Kidney capillary endothelial cell (primary cell): Measurements from ENCODE around the gene CPNE4.

Source experiments
- DNase-seq: peaks from one replicate; pipeline ENCODE4 v3.0.0-alpha.2; 2018; ENCODE audit warnings: low spot score

CPNE4 gene

DNA sequence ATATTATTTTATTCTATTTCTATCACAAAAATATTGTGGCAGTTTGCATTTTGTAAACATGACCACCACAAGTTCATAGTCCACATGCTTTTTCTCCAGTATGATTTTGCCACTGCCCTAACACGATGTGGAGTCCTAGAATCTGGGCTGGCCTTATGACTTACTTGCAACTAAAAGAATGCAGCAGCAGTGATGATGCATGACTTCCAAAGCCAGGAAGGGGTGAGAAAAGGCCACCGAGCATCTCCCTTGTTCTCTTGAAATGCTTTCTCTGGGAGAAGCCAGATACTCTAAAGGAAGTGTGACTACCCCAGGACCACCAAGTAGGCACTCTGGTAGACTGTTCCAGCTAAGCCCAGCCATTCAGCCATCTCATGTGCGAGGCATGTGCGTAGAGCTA lies 340.4 kb downstream of the CPNE4 start:
- no peak for DNase-seq

DNA sequence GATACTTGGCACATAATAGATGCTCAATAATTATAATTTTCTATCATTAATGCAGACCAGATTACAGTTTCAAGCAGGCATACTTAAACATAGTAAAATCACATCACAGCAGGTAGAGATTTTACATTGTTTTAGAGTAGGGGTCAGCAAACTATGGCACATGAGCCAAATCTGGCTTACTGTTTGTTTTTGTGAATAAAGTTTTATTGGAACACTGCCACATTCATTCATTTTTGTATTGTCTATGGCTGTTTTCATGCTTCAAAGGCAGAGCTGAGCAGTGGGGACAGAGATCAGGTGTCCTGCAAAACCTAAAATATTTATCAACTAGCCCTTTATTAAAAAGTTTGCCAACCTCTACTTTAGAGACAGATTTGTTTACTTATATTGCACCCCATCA lies 342.5 kb downstream of the CPNE4 start:
- DNase-seq: no peak

DNA sequence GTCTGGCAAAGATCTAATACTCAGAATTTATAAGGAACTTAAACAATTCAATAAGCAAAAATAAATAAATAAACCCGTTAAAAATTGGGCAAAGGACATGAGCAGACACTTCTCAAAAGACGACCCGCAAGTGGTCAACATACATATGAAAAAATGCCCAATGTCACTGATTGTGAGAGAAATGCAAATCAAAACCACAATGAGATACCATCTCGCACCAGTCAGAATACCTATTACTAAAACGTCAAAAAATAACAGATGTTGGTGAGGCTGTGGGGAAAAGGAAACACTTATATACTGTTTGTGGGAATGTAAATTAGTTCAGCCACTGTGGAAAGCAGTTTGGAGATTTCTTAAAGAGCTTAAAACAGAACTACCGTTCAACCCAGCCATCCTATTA lies 344.0 kb downstream of the CPNE4 start:
- DNase-seq: no peak

GRCh38 chr3:131688370-131688769 lies 346.4 kb downstream of the CPNE4 start:
- no peak for DNase-seq

GRCh38 chr3:131669600-131669999 lies 365.2 kb downstream of the CPNE4 start:
- DNase-seq: no peak

GRCh38 chr3:131658771-131659170 lies 376.0 kb downstream of the CPNE4 start:
- no peak for DNase-seq

GRCh38 chr3:131658115-131658514 lies 376.7 kb downstream of the CPNE4 start:
- DNase-seq: no peak

DNA sequence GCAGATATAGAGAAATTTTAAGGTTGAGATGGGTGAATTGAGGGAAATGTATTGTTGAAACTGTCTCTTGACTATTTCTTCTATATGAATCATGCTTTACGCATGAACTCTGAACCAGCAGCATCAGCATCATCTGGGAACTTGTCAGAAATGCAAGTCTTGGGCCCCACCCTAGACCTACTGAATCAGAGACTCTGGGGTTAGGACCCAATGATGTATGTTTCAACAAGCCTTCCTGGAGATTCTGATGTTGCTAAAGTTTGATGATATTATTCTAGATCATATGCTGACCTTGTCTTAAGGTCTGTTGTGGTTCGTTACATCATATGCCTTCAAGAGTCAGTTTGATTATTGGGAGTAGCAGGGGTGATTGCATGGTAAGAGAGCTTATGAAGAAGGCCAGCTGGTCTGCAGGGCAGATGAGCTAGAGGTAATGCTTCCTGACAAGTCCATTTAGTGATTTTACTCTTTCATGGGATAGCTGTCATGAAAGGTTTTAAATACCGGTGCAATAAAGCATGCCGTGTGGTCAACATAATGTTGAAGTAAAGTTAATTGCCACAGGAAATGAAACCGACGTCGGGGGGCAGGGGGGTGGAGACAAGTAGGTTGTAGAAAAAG lies 379.6 kb downstream of the CPNE4 start:
- no peak for DNase-seq

GRCh38 chr3:131645638-131646037 lies 389.2 kb downstream of the CPNE4 start:
- no peak for DNase-seq

DNA sequence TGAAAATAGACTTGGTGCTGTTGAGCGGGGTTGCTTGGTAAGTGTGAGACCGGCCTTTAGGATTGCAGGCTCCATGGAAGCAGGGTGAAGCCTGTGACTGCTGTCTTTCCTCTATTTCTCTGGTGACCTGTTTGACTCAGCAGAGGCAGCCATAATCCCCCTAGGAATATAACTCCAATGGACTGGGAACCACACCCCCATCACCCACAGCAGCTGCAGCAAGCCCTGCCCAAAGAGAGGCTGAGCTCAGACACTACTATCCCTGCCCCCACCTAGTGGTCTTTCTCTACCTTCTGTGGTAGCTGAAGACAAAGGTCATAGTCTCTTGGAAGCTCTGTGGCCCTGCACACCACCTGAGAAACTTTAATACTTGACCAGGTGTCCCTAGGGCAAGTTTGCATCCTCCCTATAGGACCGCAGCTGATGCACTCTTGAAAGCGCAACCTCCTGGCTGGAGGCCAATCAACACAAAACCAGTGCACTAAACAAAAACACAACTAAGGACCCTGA lies 398.5 kb downstream of the CPNE4 start:
- no peak for DNase-seq

GRCh38 chr3:131630807-131631206 lies 404.0 kb downstream of the CPNE4 start:
- no peak for DNase-seq

DNA sequence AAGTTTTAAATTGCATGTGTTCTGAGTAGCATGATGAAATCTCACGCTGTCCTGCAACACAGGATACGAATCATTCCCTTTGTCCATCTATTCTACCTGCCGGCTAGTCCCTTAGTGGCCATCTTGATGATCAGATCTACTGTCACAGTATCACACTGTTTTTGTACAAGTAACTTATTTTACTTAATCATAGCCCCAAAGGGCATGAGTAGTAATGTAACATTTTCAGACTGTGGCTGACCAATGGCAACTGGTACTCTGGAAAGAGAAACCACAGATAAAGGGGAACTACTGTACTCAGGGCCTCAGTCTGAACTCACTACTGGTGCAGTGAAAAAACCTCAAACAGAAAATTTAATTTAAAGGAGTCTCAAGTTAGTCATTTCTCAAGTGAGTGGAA lies 404.7 kb downstream of the CPNE4 start:
- DNase-seq: no peak

DNA sequence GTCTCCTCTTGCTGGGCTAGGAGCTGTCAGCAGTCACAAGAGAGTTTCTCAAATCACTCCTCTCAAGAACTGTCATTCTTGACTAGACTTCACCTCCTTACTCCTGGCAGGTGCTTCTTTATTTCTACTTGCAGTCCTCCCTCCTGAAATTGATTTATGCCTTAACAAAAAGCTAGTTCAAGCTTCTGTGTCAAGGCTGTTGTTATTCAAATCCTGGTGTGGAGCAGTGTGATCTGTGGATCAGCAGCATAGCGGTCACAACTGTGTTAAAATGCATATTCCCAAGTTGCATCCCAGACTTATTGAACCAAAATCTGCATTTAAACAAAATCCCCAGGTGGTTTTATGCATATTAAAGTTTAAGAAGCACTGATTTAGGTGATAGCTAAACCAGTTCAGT lies 411.4 kb downstream of the CPNE4 start:
- DNase-seq: no peak

- DNase-seq: no peak
These were observed 412.1 kb downstream of the CPNE4 start for GRCh38 chr3:131622726-131623125.

GRCh38 chr3:131620977-131621376 lies 413.8 kb downstream of the CPNE4 start:
- no peak for DNase-seq

DNA sequence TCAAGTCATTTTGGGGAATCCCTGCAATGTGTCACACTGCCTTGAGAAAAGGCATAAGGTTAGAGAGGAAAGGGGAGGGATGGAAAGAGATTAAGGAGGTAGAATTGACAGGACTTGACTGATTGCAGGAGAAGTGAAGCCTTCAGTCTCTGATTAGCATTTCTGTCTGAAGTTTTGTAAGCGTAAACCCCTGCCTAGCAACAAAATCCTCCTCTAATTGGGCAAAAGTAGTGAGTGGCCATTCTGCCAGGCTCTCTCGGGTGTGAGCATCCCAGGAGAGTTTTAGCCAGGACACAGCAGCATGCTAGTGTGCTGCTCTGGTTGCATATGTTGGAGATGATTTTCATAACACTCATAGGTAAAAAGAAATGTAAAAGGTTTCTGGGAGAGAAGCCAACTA lies 415.0 kb downstream of the CPNE4 start:
- no peak for DNase-seq

- DNase-seq: no peak
These were observed 418.1 kb downstream of the CPNE4 start for GRCh38 chr3:131616719-131617118.

- no peak for DNase-seq
These were observed 422.1 kb downstream of the CPNE4 start for GRCh38 chr3:131612745-131613144.

DNA sequence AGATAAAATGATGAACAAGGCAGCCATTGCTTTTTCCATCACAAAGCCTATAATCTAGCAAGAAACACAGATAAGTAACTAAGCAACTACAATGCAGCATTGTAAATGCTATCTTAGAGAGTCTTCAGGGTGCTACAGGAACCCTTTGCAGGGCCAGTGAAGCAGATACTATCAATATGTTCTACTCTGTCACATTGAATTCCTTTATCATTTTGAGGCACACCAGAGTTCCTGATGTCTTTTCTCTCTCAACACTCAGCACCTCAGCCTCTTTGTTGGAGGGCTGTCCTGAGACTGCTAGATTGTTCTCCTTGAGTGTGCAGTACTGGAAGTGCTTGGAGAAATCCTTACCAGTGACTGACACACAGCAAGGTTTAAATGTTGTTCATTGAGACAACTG lies 424.6 kb downstream of the CPNE4 start:
- no peak for DNase-seq

DNA sequence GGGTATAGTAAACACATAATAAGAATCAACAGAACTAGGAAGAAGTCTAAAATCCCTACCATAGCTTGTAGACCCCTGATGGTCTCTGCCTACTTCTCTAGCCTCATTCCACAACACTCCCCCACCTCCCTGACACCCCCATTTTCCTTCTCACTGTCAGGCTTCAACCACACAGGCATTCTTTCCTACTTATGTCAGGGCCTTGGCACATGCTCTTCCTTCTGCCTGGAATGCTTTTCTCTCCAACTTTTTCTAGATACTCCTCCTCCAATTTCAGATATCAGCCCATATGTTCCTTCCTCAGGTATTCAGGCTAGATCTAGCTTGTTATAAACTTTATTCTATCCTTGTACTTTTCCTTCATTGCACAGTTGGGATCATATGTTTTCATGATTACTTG lies 426.1 kb downstream of the CPNE4 start:
- no peak for DNase-seq

DNA sequence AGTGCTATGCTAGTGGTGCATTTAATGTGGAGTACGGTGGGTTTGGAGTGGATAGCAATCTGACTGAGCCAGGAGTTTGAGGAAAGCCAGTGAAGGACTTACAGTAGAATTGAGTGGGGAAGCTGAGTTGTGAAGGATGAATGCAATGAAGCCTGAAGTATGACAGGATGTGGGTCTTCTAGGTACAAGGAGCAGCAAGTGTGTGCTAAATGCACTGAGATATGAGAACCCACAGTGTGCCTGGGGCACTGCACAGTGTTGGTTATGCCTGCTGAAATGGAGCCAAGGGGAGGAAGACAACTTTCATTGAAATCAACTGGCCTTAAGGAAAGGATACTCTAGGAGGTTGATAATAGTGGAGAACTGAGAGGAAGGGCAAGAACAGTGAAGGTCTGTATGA lies 426.5 kb downstream of the CPNE4 start:
- no peak for DNase-seq

GRCh38 chr3:131605916-131606315 lies 428.9 kb downstream of the CPNE4 start:
- DNase-seq: no peak

- DNase-seq: no peak
These were observed 432.6 kb downstream of the CPNE4 start for GRCh38 chr3:131602011-131602779.

DNA sequence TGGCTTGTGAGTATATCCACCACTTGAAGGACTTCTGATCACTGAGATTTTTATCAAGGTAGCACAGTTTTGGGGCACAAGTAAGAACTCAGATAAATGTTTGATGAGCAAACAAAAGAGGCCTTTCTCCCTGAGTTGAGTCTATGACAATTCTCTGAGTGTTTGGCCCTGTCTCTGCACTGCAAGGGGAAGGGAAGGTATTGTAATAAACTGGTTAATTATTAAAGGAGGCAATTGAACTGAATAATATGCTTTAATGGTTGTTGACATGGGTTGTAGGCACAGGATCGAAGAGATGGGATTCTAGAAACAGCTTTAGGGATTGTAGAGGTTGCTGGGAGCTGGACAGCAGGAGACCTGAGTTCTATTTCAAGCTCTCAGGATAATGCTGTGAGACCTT lies 437.0 kb downstream of the CPNE4 start:
- DNase-seq: no peak
